ENCODE data around the gene NR3C1.
"Not testable (repeated sequence)": the region's sequence is repeated elsewhere in the genome, so short reads cannot be mapped to it uniquely, and the experiment has no call there.

The NR3C1 gene

GRCh38 chr5:143331956-143332355 lies 71.5 kb downstream of the NR3C1 start:
- no peak for DNase-seq

- DNase-seq = no peak
Measured at GRCh38 chr5:143329843-143330242, 73.6 kb downstream of the NR3C1 start.

- no peak for DNase-seq
Measured at GRCh38 chr5:143328589-143329220, 74.8 kb downstream of the NR3C1 start.

- not testable (repeated sequence) for DNase-seq
Measured at GRCh38 chr5:143325086-143325485, 78.4 kb downstream of the NR3C1 start.

GRCh38 chr5:143322931-143323630 lies 80.4 kb downstream of the NR3C1 start:
- not testable (repeated sequence) for DNase-seq

- no peak for DNase-seq
Measured at GRCh38 chr5:143322176-143322575, 81.3 kb downstream of the NR3C1 start.

GRCh38 chr5:143319437-143320227 lies 83.9 kb downstream of the NR3C1 start:
- no peak for DNase-seq

GRCh38 chr5:143318833-143319232 lies 84.7 kb downstream of the NR3C1 start:
- no peak for DNase-seq

- DNase-seq = peak; percentile 39
Measured at GRCh38 chr5:143318270-143318669, 85.2 kb downstream of the NR3C1 start.

GRCh38 chr5:143316844-143317631 lies 86.4 kb downstream of the NR3C1 start:
- DNase-seq = no peak

- no peak for DNase-seq
Measured at GRCh38 chr5:143316337-143316736, 87.1 kb downstream of the NR3C1 start.

- DNase-seq = no peak
Measured at GRCh38 chr5:143315929-143316328, 87.6 kb downstream of the NR3C1 start.

- DNase-seq = no peak
Measured at GRCh38 chr5:143315214-143315613, 88.3 kb downstream of the NR3C1 start.

GRCh38 chr5:143314659-143315058 lies 88.8 kb downstream of the NR3C1 start:
- peak; percentile 64 for DNase-seq

- no peak for DNase-seq
Measured at GRCh38 chr5:143314099-143314498, 89.4 kb downstream of the NR3C1 start.

GRCh38 chr5:143313298-143313852 lies 90.1 kb downstream of the NR3C1 start:
- DNase-seq = no peak

GRCh38 chr5:143312822-143313221 lies 90.7 kb downstream of the NR3C1 start:
- no peak for DNase-seq

- no peak for DNase-seq
Measured at GRCh38 chr5:143311955-143312354, 91.5 kb downstream of the NR3C1 start.

- peak; percentile 34 for DNase-seq
Measured at GRCh38 chr5:143311428-143311827, 92.1 kb downstream of the NR3C1 start.

GRCh38 chr5:143309661-143310431 lies 93.6 kb downstream of the NR3C1 start:
- peak; percentile 52 for DNase-seq

- no peak for DNase-seq
Measured at GRCh38 chr5:143308731-143309130, 94.8 kb downstream of the NR3C1 start.

- no peak for DNase-seq
Measured at GRCh38 chr5:143306040-143306439, 97.4 kb downstream of the NR3C1 start.
